HG03439 (cell line): ENCODE results near the gene LNP1.
"Not testable (repeated sequence)": the region's sequence is repeated elsewhere in the genome, so short reads cannot be mapped to it uniquely, and the experiment has no call there.

Source experiments
- ATAC-seq: cut with Tn5 transposase; IDR thresholded peaks from one replicate; pipeline ENCODE4 v1.9.1; 2021; ENCODE audit warnings: mild to moderate bottlenecking, moderate library complexity; ENCODE audit not compliant: unreplicated experiment

LNP1 gene

GRCh38 chr3:100471444-100471843, 70.1 kb downstream of the LNP1 start:
- ATAC-seq: no peak

- not testable (repeated sequence) for ATAC-seq
These were observed 76.6 kb downstream of the LNP1 start for GRCh38 chr3:100477851-100478360.

GRCh38 chr3:100478521-100478920, 77.2 kb downstream of the LNP1 start:
- not testable (repeated sequence) for ATAC-seq

- no peak for ATAC-seq
These were observed 78.7 kb downstream of the LNP1 start for GRCh38 chr3:100480081-100480480.

GRCh38 chr3:100482176-100482575, 80.8 kb downstream of the LNP1 start:
- ATAC-seq: no peak

- ATAC-seq: no peak
These were observed 82.2 kb downstream of the LNP1 start for GRCh38 chr3:100483529-100483928.

- ATAC-seq: no peak
These were observed 85.5 kb downstream of the LNP1 start for GRCh38 chr3:100486808-100487207.

GRCh38 chr3:100489118-100489517, 87.8 kb downstream of the LNP1 start:
- ATAC-seq: no peak

GRCh38 chr3:100492059-100493006, 91.0 kb downstream of the LNP1 start, which contains the start of gene TMEM45A:
Gene TMEM45A, plus strand, starts transcription at chr3:100492619. Its CDS starts 62,593 bp downstream, at chr3:100555212.
- ATAC-seq: peak; percentile 96

- peak; percentile 33 for ATAC-seq
These were observed 95.4 kb downstream of the LNP1 start for GRCh38 chr3:100496711-100497261.

GRCh38 chr3:100499651-100500050, 98.3 kb downstream of the LNP1 start:
- ATAC-seq: no peak

- no peak for ATAC-seq
These were observed 99.1 kb downstream of the LNP1 start for GRCh38 chr3:100500320-100500880.

GRCh38 chr3:100503448-100503847, 102.1 kb downstream of the LNP1 start:
- no peak for ATAC-seq
